ENCODE data around the gene UTP11.
A peak's percentile ranks its signal among the peaks of the same experiment; 100 is the strongest.
"Not testable (repeated sequence)": the region's sequence is repeated elsewhere in the genome, so short reads cannot be mapped to it uniquely, and the experiment has no call there.

The UTP11 gene, protein sequence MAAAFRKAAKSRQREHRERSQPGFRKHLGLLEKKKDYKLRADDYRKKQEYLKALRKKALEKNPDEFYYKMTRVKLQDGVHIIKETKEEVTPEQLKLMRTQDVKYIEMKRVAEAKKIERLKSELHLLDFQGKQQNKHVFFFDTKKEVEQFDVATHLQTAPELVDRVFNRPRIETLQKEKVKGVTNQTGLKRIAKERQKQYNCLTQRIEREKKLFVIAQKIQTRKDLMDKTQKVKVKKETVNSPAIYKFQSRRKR
- total RNA-seq = 28.9 to 109 reads per million in 2 experiments

DNA sequence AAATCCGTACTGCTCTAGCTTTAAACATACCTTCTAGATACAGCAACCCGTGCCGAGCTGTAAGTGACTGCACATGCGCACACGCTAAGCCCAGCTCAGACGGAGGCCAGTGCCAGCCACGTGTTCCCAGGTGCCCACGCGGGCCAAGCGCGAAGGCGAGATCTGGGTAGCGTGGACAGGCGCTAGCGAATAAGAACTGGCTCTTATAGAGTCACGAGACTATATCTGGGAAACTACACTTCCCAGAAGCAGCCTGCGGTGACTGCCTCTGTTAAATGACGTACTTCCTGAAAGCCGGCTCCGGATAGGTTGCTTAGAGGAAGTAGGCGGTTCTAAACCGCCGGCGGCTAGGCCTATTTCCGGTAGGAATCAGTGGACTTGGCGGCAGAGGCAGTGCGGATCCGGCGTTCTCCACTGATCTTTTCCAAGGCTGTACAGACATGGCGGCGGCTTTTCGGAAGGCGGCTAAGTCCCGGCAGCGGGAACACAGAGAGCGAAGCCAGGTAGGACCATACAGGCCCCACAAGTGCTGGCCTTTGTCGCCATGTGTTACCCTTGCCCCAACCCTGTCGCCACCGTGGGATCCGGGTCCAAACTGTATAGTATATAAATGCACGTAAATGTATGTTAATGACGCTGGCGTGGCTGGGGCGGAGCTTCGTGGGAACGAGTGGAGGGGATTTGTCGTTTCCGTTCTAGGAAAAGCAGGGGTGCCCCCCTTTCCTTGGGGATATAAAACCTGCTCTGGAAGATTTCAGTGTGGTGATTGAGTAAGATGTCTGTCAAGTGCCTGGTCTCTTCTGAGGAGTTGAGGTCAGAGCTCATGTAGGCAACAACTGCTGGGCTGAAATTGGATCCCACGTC, at the start of gene UTP11:
TSS of gene UTP11 (plus strand) at position 372 of the 864 bp plus-strand sequence. CDS start at position 441, 69 bp downstream.
- DNase-seq (ENCODE audit: low read depth) = peak; percentile 87

DNA sequence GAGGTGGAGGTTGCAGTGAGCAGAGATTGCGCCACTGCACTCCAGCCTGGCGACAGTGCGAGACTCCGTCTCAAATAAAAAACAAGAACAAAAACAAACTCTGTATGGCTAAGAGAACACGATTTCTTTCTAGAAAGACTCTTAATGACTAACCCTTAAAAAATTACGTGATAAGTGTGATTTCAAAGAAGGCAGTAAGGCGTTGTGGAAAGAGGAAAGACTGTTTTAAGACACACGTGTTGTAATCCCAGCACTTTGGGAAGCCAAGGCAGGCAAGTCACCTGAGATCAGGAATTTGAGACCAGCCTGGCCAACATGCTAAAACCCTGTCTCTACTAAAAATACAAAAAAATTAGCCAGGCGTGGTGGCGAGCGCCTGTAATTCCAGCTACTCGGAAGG, 48.4 kb upstream of the UTP11 start:
- not testable (repeated sequence) for DNase-seq (ENCODE audit: low read depth)

DNA sequence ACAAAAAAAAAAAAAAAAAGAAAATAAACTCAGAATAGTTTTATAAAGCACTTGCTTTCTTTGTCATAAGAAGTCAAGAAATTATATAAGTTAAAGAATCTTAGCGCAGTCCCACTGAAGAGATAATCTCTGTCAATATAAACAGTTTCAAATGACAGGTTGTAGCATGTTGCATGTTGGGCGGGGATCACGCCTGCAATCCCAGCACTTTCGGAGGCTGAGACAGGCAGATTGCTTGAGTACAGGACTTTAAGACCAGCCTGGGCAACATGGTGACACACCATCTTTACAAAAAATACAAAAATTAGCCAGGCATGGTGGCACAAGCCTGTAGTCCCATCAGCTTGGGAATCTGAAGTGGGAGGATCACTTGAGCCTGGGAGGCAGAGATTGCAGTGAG, 47.2 kb upstream of the UTP11 start:
- no peak for DNase-seq (ENCODE audit: low read depth)

DNA sequence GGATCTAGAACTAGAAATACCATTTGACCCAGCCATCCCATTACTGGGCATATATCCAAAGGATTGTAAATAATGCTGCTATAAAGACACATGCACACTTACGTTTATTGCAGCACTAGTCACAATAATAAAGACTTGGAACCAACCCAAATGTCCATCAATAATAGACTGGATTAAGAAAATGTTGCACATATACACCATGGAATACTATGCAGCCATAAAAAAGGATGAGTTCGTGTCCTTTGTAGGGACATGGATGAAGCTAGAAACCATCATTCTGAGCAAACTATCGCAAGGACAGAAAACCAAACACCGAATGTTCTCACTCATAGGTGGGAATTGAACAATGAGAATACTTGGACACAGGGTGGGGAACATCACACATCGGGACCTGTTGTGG, 38.9 kb upstream of the UTP11 start:
- DNase-seq (ENCODE audit: low read depth) = not testable (repeated sequence)

DNA sequence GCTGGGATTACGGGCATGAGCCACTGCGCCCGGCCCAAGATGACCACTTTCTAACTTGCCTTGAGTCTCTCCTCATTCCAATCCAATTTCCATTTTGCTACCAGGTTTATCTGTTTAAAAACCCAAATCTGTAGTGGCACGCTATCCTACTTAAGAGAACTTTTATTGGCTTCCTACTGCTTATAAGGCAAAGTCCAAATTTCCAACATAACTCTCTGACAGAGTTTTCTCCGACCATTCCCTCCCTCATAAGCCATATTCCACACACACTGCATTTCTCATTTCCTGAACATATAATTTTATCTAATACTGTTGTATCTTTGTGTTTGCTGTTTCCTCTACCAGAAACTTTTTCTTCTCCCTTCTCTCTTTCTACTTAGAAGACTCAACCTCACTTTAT, 38.0 kb upstream of the UTP11 start:
- DNase-seq (ENCODE audit: low read depth) = no peak

DNA sequence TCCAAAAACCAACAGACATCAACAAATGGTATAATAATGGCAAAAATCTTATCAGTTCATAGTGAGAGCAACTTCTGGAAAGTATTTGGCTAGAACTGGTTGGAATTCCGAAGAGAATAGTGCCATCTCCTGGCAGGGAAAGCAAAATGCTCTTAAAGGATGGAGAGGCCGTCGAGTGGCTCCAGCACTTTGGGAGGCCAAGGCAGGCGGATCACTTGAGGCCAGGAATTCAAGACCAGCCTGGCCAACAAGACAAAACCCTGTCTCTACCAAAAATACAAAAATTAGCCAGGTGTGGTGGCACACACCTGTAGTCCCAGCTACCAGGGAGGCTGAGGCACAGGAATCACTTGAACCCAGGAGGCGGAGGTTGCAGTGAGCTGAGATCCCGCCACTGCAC, 37.5 kb upstream of the UTP11 start:
- DNase-seq (ENCODE audit: low read depth) = not testable (repeated sequence)

DNA sequence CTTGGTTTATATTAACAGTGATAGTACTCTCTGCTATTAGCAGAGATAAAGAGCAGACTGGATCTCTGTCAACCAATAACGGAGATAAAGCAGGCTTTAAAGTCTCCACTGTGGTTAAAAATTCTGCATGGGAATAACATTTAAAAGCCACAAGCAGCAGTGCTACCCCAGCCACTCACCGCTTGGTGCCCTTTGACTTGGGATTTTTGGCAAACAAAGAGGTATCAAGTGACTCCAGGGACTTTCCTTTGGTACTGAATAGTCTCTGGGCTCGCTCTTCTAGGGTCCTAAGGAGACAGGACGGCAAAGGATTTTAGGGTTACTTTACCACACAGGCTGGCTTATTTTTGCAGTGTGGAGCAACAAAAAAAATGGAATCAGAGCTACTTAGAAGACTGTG, 34.0 kb upstream of the UTP11 start:
- no peak for DNase-seq (ENCODE audit: low read depth)

DNA sequence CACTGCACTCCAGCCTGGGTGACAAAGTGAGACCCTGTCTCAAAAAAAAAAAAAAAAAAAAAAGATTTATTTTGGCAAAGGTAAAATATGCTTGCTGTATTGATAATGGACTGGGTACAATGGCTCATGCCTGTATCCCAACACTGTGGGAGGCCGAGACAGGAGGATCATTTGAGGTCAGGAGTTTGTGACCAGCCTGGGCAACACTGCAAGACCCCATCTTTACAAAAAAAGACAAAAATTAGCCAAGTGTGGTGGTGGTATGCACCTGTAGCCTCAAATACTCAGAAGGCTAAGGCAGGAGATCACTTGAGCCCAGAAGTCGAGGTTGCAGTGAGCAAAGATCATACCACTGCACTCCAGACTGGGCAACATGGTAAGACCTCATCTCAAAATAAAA, 29.0 kb upstream of the UTP11 start:
- no peak for DNase-seq (ENCODE audit: low read depth)

DNA sequence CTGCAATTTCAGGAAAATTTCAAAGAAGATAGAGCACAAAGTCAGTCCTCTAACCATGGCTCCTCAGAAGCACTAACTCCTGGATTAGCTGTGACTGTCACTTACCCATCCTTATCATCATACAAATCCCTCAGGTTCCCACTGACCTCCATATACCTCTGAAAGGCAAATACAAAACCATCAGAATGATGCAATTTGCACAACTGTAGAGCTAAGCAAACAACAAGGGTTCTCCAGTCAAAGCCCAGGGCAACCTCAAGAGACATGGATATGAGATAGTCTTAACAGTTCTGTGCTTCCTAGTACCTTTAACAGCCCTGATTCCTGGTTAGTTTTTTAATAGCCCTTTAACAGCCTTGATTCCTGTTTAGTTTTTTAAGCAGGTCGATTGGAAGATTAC, 24.9 kb upstream of the UTP11 start:
- no peak for DNase-seq (ENCODE audit: low read depth)

DNA sequence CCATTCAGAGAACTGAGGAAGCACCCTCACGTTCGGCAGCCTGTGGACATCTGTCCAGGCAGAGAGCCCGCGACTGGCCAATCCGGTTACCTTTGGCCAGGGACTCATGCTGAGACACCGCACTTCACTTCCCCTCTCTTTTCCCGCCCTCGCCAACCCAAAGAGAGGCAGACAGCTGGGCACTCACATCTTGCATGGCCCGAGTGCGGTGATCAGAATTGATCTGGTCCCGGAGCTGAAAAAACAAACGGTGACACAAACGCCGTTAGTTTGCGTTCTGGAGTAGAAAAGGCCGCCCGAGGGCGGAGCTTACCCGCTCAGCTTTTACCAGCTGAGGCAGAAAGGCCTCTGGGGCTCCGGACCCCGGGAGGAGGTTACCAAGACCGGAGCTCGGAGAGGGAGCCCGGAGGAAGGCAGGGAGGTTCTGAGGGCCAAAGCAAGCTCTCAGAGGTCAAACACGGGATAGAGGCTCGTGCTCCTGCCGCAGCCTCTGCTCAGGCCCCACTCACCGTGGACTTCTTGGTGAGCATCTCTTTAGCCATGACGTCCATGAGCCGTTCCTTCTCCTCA, 23.1 kb upstream of the UTP11 start:
- DNase-seq (ENCODE audit: low read depth) = no peak

DNA sequence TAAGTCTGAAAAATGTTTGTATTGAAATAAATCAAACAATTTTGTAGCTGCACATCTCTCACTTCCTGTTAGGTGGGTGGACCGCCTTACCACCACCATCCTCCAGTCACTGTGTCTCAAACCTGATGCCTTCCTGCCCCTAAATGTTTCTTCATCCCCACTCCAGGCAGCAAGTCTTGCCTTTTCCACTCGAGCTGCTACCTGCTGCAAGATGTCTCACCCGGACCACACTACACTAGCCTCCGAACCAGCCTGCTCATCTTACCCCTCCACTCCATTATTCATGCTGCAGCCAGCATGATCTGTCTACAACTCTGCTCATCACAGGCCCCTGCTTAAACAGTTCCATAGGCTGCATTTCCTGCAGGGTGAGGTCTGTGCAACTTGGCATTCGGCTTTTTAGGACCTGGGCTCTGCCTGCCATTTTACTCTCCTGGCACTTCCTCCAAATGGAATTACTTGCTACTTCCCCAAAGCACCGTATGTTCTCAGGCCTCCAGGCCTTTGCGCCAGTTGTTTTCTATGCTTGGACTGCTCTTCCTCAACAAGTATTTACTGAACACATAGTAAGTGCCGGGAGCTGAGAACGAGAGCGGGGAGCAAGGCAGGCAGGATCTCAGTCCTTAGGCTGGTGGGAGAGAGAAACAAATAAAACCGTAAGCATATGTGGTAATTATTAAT, 17.5 kb upstream of the UTP11 start:
- DNase-seq (ENCODE audit: low read depth) = no peak

DNA sequence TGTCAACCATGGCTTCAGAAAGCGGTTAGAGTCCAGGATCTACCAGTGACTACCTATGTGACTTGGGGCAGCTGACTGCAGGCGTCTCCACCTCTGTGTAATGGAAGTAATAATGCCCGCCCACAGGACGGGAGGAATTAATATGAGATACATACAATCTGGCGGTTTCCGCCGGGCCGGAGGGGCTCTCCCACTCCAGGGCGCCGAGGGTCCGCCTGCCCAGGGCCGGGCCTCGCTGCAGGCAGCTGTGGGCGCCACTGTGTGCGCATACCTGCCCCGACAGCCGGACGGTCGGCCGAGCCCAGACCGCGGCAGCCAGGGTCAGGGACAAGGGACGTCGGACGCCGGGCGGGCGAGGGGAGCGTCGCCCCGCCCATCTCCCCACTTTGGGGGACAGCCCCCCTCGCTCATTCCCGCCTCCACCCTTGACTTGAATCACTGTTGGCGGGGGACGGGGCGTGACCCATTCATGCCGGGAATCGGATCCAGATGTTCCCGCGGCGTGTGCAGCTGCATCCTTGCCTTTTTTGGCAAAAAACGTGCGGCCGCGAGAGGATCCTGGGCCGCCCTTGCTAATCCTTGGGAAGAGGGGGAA, 16.7 kb upstream of the UTP11 start:
- DNase-seq (ENCODE audit: low read depth) = no peak

DNA sequence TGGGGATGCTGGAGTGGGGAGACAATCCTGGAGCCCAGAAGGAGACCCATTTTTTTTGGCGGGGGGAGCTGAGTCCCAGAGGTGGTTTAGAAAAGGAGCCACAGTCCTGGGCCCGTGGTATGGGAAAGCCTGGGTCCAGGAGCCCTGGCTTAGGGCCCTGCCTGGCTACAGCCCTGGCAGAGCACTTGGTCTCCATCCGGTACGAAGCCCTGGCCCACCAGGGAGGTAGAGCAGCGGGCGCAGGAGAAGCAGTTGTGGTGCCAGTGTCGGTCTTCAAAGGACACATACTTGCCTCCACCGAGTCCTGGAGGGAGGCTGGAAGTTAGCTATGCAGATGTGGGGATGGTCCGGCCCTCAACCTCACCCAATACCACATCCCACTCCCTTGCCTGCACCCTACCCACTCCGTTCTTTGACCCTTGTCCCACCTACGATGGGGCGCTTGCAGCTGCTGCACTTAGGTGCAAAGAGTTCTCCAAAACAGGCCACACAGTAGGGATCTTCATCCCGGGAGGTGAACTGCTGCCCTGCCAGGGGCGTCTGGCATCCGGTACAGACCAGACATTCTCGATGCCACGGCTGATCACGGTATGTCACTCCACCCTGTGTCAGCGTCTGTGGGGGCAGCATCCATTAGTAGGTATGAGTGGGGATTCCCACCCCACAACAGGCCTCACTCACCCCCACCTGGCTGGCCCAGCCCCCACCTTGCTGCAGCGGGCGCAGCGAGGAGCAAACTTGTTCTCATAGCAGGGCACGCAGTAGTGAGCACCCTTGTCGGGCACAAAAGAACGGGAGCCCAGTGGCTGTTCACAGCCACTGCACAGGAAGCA, 15.1 kb upstream of the UTP11 start:
- no peak for DNase-seq (ENCODE audit: low read depth)

DNA sequence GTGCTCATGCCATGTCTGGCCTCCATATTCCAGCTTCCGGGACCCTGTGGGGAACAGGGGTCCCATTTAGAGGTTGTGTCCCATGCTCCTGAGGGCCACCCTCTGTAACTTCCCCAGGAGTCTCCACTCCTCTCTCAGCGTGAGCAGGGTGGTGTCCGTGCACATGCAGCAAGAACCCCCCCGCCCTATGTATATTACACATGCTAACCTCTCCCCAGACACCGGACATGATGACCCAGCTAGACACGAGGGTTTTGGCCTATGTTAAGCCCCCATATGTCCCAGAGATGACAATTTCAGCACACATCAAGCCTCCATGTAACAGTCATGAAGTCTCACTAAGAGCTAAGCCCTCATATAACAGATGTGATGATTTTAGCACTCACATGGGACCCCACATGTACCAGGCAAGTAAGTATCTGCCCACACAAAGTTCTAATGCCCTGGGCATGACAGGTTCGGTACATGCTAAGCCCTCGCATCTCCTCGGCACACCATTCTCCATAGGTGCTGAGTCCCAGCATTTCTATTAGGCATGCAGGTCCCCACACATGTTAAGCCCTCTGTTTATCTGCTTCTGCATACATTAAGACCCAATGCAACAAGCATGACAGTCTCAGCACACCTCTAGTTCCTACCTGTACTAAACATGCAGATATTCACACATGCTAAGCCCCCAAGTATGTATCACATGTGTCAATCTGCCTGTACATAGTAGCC, 14.3 kb upstream of the UTP11 start:
- no peak for DNase-seq (ENCODE audit: low read depth)

DNA sequence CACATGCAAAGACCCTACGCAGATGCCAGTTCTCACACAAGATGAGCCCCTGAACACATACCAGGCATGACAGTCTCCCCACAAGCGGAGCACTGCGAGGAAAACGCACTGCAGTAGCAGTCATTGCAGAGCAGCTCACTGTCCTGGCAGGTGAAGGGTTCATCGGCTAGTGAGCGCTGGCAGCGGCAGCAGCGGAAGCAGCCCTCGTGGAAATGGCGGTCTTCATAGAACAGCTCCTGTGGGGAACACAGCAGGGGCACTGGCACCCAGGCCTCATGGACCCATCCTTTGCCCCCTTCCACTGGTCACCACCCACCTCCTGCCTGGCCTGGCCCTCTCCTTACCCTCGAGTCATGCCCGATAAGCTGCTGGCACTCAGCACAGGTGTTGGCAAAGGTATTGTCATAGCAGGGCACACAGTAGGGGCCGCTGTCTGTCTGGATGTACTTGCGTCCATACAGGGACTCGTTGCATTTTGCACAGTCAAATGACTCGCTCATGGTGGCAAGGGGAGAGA, 13.6 kb upstream of the UTP11 start:
- no peak for DNase-seq (ENCODE audit: low read depth)

DNA sequence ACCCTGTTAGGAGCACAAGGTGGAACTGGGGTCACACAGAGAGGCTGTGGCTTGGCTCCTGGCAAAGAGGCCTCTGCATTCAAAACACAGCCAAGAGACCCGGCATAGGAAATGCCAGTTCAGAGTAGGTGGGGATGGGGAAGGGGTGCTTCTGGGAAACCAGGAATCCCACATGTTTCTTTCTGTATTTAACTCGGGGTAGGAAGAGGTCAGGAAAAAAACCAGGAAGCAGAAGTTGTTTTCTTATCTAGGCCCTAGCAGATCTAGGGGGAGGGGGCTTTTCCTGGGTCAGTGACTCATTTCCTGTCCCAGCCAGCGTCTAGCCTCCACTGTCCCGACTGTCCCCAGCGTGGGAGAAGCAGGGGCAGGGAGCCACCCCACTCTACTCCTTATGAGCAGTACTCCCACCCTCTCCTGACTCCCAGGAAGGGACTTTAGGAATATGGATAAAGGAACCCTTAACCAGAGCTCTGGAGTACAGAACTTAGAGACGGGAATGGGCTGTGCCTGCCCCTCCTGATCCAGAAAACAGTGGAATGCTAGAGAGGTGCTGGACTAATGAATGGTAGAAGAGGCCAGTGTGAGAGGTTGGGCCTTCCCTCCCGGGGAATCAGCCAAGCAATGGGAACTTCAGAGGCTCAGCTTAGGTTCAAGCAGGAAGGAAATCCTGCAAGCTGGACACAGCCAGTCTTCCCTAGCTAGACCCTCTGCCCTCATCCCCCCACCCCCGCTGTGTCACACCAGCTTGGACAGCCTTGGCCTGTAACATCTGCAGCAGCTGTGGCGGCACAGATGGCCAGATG, 12.9 kb upstream of the UTP11 start:
- DNase-seq (ENCODE audit: low read depth) = no peak

DNA sequence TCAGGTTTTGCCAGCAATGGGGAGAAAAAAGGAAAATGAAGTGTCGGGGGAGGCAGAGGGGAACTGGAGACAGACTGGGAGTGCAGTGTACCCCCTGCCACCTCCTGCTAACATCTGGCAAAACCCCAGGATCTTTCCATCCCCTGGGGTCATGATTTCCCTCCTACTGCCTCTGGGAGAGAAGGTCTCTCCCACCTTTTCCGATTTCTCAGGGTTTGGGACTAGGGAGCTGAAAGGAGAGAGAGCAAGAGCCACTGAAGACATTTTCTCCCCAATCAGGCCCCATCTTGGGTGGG, 12.4 kb upstream of the UTP11 start:
- no peak for DNase-seq (ENCODE audit: low read depth)

DNA sequence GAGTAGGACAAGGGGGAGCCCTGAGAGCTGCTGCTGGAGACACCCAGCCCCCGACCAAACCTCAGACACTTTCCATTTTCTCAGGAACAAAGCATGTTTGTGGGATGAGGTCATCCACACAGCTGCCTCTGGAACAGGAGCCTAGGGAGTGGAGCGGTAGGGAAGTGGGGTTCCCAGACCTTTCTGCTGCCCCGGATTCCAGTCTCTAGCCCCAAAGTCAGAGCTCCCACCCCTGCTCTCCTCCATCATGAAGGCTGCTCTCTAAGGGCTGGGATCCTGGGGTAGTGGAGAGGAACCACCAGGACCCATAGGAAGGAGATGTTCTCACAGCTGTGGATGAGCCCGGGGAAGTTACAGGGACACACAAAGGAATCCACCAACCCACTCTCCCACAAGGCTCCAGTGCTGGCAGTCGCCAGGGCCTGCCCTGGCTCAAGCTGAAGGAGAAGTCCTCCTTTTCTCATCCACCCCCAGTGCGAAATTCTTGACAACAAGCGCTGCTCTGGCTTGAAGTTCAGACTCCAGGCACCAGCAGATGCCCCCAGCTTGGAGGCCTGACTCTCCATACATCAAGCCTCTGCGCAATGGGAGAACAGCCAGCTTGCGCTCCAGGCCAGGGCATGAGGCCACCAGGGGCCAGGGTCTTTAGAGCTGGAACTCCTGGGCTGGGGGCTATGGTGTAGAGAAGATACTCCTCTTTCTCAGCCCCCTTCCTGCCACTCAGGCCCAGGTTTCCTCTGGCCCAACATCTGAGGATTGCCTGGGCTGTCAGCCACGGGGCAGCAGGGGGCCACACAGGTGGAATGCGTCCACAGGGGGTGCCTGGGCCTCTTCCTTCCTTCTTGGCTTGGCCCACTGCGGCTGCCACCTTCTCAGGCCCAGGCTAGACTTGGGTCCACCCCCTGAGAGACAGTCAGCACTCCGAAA, 11.7 kb upstream of the UTP11 start:
- no peak for DNase-seq (ENCODE audit: low read depth)

Measured in T follicular helper cell (primary cell).